PC-3 (cell line): Measurements from ENCODE around the gene DHX16. TPM values are rescaled to one million over a fixed set of nuclear protein-coding genes. Genes with fewer than 3 reads are reported as not detected.

ENCODE experiments used
- ATAC-seq: fragments of 200-7000 bp; cut with Tn5 transposase; 2 replicates; pipeline ENCODE4 v1.9.1; 2020; ENCODE audit warnings: mild to moderate bottlenecking, moderate library complexity
- BruUV-seq: library from RNA; stranded (reverse); fragments of 400-500 nt; replicated peaks from 2 replicates; lab custom pipeline; 2021; lab: Mats Ljungman, UMichigan
- CTCF ChIA-PET: fragments of 300-600 bp; sonication (Branson Sonifier 250); formaldehyde crosslinking; loops from one replicate; lab custom pipeline; 2022; ENCODE audit warnings: antibody characterized with exemption; lab: Charles Lee
- POLR2A ChIA-PET: fragments of 300-600 bp; sonication (Branson Sonifier 250); formaldehyde crosslinking; loops from one replicate; lab custom pipeline; 2022; ENCODE audit warnings: antibody characterized with exemption; ENCODE audit not compliant: unreplicated experiment; lab: Charles Lee
- DNase-seq: peaks from one replicate; pipeline ENCODE4 v3.0.0-alpha.2; 2015
- H2AFZ ChIP-seq: fragments of 300-600 bp; sonication (generic); 2 replicates; pipeline ENCODE4 v1.6.0; 2016; ENCODE audit warnings: antibody characterized with exemption, low read length
- H3F3A ChIP-seq: fragments of 300-600 bp; sonication (generic); one replicate; pipeline ENCODE4 v1.6.0; 2017; ENCODE audit warnings: antibody characterized with exemption, low read length, control low read depth, mild to moderate bottlenecking; ENCODE audit not compliant: unreplicated experiment
- H3K27ac ChIP-seq: fragments of 300-600 bp; sonication (generic); 2 replicates; pipeline ENCODE4 v1.5.1; 2016; ENCODE audit warnings: mild to moderate bottlenecking, low read length
- H3K27me3 ChIP-seq: fragments of 300-600 bp; sonication (generic); 2 replicates; pipeline ENCODE4 v1.6.1; 2016; ENCODE audit warnings: low read length, mixed read lengths
- H3K36me3 ChIP-seq: fragments of 300-600 bp; sonication (generic); 2 replicates; pipeline ENCODE4 v1.6.1; 2016; ENCODE audit warnings: low read depth, mixed run types, low read length, mixed read lengths
- H3K4me1 ChIP-seq: fragments of 300-600 bp; sonication (generic); 2 replicates; pipeline ENCODE4 v1.5.1; 2016; ENCODE audit warnings: low read length; ENCODE audit not compliant: insufficient read depth
- H3K4me2 ChIP-seq: fragments of 300-600 bp; sonication (generic); 2 replicates; pipeline ENCODE4 v1.6.0; 2016; ENCODE audit warnings: low read length
- H3K4me3 ChIP-seq: fragments of 300-600 bp; sonication (generic); 2 replicates; pipeline ENCODE4 v1.5.1; 2016; ENCODE audit warnings: mild to moderate bottlenecking, low read length, mixed read lengths
- H3K79me2 ChIP-seq: fragments of 300-600 bp; sonication (generic); 2 replicates; pipeline ENCODE4 v1.6.1; 2017; ENCODE audit warnings: low read length, mixed read lengths
- H3K9ac ChIP-seq: fragments of 300-600 bp; sonication (generic); 2 replicates; pipeline ENCODE4 v1.6.0; 2016; ENCODE audit warnings: mild to moderate bottlenecking, low read length
- H3K9me2 ChIP-seq: fragments of 300-600 bp; sonication (generic); replicated peaks from 2 replicates; pipeline ENCODE4 v1.6.1; 2016; ENCODE audit warnings: mixed run types, low read length, mixed read lengths
- H3K9me3 ChIP-seq: fragments of 300-600 bp; sonication (generic); 2 replicates; pipeline ENCODE4 v1.6.1; 2016; ENCODE audit warnings: low read length, mixed read lengths
- H4K20me1 ChIP-seq: fragments of 300-600 bp; sonication (generic); 2 replicates; pipeline ENCODE4 v1.6.1; 2016; ENCODE audit warnings: low read length, mixed read lengths
- CTCF ChIP-seq: fragments of 300-600 bp; sonication (generic); conservative IDR thresholded peaks from 2 replicates; pipeline ENCODE4 v1.5.1; 2017; ENCODE audit warnings: antibody characterized with exemption, low read depth, mild to moderate bottlenecking, low read length
- EZH2 ChIP-seq: fragments of 300-600 bp; sonication (generic); IDR thresholded peaks from one replicate; pipeline ENCODE4 v1.6.1; 2017; ENCODE audit warnings: antibody characterized with exemption, mild to moderate bottlenecking, low read length; ENCODE audit not compliant: unreplicated experiment
- EZH2phosphoT487 ChIP-seq: fragments of 300-600 bp; sonication (generic); IDR thresholded peaks from 2 replicates; pipeline ENCODE4 v1.6.1; 2018; ENCODE audit warnings: mild to moderate bottlenecking, antibody characterized with exemption, low read length, borderline replicate concordance
- intact Hi-C: fragments of 100-400 bp; cut with micrococcal nuclease; formaldehyde crosslinking; loops from 2 replicates; pipeline ENCODE4 v1.9.0; 2023
- total RNA-seq: library from RNA; depleted of rRNA; stranded (reverse); fragments of >200 nt; gene quantifications from 2 replicates; pipeline ENCODE4 v1.2.3, GENCODE V29; 2014

Gene DHX16
- total RNA-seq, 1 experiment from 2014 or later: 50.0 TPM

GRCh38 chr6:30683183-30683979 lies 10.6 kb upstream of the DHX16 start:
- Histone ChIP-seq H3K4me2 (peak overlapping the region; percentile 87), H3K9me2 (no peaks in the 10 kb centered on the region), H3K27ac (peak overlapping the region; percentile 89), H4K20me1 (no peaks in the 10 kb centered on the region), H3K9ac (peak overlapping the region; percentile 80), H3K4me3 (peak overlapping the region; percentile 97), H3K27me3 (no peaks in the 10 kb centered on the region), H3K79me2 (peaks cover 93% of the 10 kb centered on the region), H3K4me1 (peaks cover 67% of the 10 kb centered on the region), H3K9me3 (no peaks in the 10 kb centered on the region), H3F3A (no peaks in the 10 kb centered on the region), H2AFZ (no peak overlapping the region), H3K36me3 (peaks cover 10% of the 10 kb centered on the region)
- DNase-seq (no peak), ATAC-seq (no peak)
- CTCF ChIA-PET: interaction anchor here (1.1 kb wide), 1 partner anchor 39 kb away, joined by 3 read pairs; no protein-coding TSS in a partner anchor
- POLR2A ChIA-PET: interaction anchor here (0.6 kb wide), 1 partner anchor 130 kb away, joined by 7 read pairs; no protein-coding TSS in a partner anchor
- intact Hi-C loops: no loop called here
- TSS peak; percentile 4 for BruUV-seq
- TF ChIP-seq CTCF: no peak
- TF ChIP-seq EZH2phosphoT487: no peak
- TF ChIP-seq EZH2: no peak

- intact Hi-C loops: loop anchor here (1.0 kb wide), 1 partner anchor 40 kb away; no protein-coding TSS in a partner anchor
- peak overlapping the region; percentile 87 for H3K4me2 ChIP-seq
- H3K4me3 ChIP-seq: peak overlapping the region; percentile 97
- H3K27me3 ChIP-seq: no peaks in the 10 kb centered on the region
- CTCF ChIA-PET: interaction anchor here (1.1 kb wide), 1 partner anchor 40 kb away, joined by 3 read pairs; no protein-coding TSS in a partner anchor
- TF ChIP-seq EZH2phosphoT487 (no peak), EZH2 (no peak), CTCF (no peak)
- no peaks in the 10 kb centered on the region for H3K9me3 ChIP-seq
- peaks cover 58% of the 10 kb centered on the region for H3K4me1 ChIP-seq
- H3K9me2 ChIP-seq: no peaks in the 10 kb centered on the region
- no peaks in the 10 kb centered on the region for H4K20me1 ChIP-seq
- no TSS peak for BruUV-seq
- peak; percentile 53 for ATAC-seq
- POLR2A ChIA-PET: no interaction called here
- H3K9ac ChIP-seq: peak overlapping the region; percentile 80
- peaks cover 10% of the 10 kb centered on the region for H3K36me3 ChIP-seq
- no peaks in the 10 kb centered on the region for H3F3A ChIP-seq
- DNase-seq: peak; percentile 84
- H3K27ac ChIP-seq: peak overlapping the region; percentile 89
- no peak overlapping the region for H2AFZ ChIP-seq
- H3K79me2 ChIP-seq: peaks cover 84% of the 10 kb centered on the region
Observed at GRCh38 chr6:30682143-30683117, 9.6 kb upstream of the DHX16 start.
